GM18951 (cell line): Measurements from ENCODE around the gene SLAMF1.
"Not testable (repeated sequence)": the region's sequence is repeated elsewhere in the genome, so short reads cannot be mapped to it uniquely, and the experiment has no call there.

ENCODE experiments used
- POLR2A ChIP-seq: IDR thresholded peaks from 4 replicates; pipeline ENCODE4 v1.6.1; 2011; ENCODE audit warnings: mild to moderate bottlenecking; ENCODE audit not compliant: insufficient read length, insufficient read depth; ENCODE audit errors: extremely low read depth
- in situ Hi-C: fragments of 300-500 bp; cut with MboI; formaldehyde crosslinking; loops from one replicate; pipeline ENCODE4 v1.12.0; 2022; ENCODE audit warnings: low sequenced_read_pairs, mixed read lengths, inconsistent platforms; ENCODE audit not compliant: unreplicated experiment

Gene SLAMF1

GRCh38 chr1:160658162-160658813, 11.4 kb upstream of the SLAMF1 start:
- in situ Hi-C loops: no loop called here
- TF ChIP-seq POLR2A: no peak

GRCh38 chr1:160657250-160657781, 10.5 kb upstream of the SLAMF1 start:
- no peak for TF ChIP-seq POLR2A

GRCh38 chr1:160656737-160657136, 9.9 kb upstream of the SLAMF1 start:
- no peak for TF ChIP-seq POLR2A
- in situ Hi-C loops: no loop called here

More at GRCh38 chr1:160657250-160657781, 10.5 kb upstream of the SLAMF1 start:
- in situ Hi-C loops: no loop called here

- TF ChIP-seq POLR2A: no peak
- in situ Hi-C loops: no loop called here
These were observed 6.8 kb upstream of the SLAMF1 start for GRCh38 chr1:160653620-160654016.

- TF ChIP-seq POLR2A: no peak
- in situ Hi-C loops: no loop called here
These were observed 6.2 kb upstream of the SLAMF1 start for GRCh38 chr1:160652924-160653619.

- in situ Hi-C loops: not testable (repeated sequence)
These were observed 5.3 kb upstream of the SLAMF1 start for GRCh38 chr1:160652065-160652641.

GRCh38 chr1:160651433-160652064, 4.7 kb upstream of the SLAMF1 start:
- TF ChIP-seq POLR2A: no peak
- in situ Hi-C loops: no loop called here

- in situ Hi-C loops: no loop called here
- no peak for TF ChIP-seq POLR2A
These were observed 481 bp upstream of the SLAMF1 start for GRCh38 chr1:160647329-160647720.

- in situ Hi-C loops: no loop called here
- no peak for TF ChIP-seq POLR2A
These were observed 664 bp downstream of the SLAMF1 start for GRCh38 chr1:160646180-160646579.

- TF ChIP-seq POLR2A: peak; percentile 40
- in situ Hi-C loops: no loop called here
These were observed 1.3 kb downstream of the SLAMF1 start for GRCh38 chr1:160645386-160646130.

GRCh38 chr1:160644399-160644798, 2.4 kb downstream of the SLAMF1 start:
- in situ Hi-C loops: no loop called here
- TF ChIP-seq POLR2A: peak; percentile 0

GRCh38 chr1:160643138-160643537, 3.7 kb downstream of the SLAMF1 start:
- in situ Hi-C loops: no loop called here
- TF ChIP-seq POLR2A: no peak

GRCh38 chr1:160642281-160642644, 4.6 kb downstream of the SLAMF1 start:
- in situ Hi-C loops: no loop called here
- no peak for TF ChIP-seq POLR2A
